ENCODE data around the gene TMEM154. TPM values are rescaled to one million over a fixed set of nuclear protein-coding genes. Genes with fewer than 3 reads are reported as not detected.

TMEM154 gene
- polyA plus RNA-seq, 1 donor (not counting 4 experiments of a cell fraction or from before 2014, with no cell fraction given), result 106 TPM

DNA sequence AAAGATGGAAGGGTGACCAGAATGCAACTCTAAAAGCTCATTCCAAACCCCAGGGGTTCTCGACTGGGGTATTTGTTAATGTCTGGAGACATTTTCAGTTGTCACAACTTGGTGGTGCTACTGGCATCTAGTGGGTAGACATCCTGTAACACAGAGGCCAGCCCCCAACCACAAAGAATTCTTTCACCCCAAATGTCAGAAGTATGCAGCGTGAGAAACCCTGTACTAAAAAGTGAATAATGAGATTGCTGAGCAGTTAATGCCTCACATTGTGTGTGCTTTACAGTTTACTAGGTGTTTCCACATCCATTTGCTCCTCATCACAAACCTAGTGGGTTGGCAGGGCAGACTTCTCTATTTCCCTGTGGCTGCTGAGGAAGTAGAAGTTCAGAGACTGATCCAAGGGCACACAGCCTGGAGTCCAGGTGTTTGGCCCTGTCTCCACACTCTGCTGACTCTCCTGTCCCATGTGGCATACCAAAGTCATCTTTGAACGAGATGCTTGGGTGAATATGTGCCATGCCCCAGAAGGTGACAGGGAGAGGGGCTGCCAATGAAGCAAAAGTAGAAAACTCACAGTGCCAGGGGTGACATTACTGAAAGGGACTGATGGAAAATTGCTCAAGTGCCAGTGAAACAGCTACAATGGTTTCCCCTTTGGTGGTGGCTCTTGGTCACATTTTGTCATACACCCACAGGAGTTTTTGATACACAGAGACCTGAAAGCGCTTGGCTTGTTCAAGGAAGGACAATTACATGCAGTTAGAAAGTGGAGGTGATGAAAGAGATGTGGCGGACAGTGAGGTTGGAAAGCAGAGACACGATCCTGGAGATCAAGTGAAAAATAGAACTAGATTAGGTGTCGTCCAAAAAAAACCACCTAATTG lies 10.1 kb upstream of the TMEM154 start:
- H3K4me2 ChIP-seq (ENCODE audit: control insufficient read depth, extremely low read depth, insufficient read depth, low read depth, low read length), result no peak overlapping the region
- no peaks in the 10 kb centered on the region for H3K79me2 ChIP-seq (ENCODE audit: control insufficient read depth, insufficient read depth, low read length)
- no peak overlapping the region for H3K27ac ChIP-seq (ENCODE audit: control insufficient read depth, insufficient read depth, low read length)
- FAIRE-seq (peak; percentile 76), DNase-seq (ENCODE audit: low read depth, low spot score) (no peak)
- H3K36me3 ChIP-seq (ENCODE audit: control insufficient read depth in 2 of 2, extremely low read depth in 1 of 2, insufficient read depth in 2 of 2, low read length in 2 of 2), result no peaks in the 10 kb centered on the region
- dilution Hi-C loops (cut with MboI; ENCODE audit: extremely low pct_ligation_motif_present, low sequenced_read_pairs), result no loop called here
- no peak overlapping the region for H3K4me3 ChIP-seq (ENCODE audit: control insufficient read depth in 2 of 3, extremely low read depth in 1 of 3, insufficient read depth in 2 of 3, low read depth in 1 of 3, low read length in 3 of 3)
- no peak overlapping the region for H2AFZ ChIP-seq (ENCODE audit: control insufficient read depth, low read length)
- no peaks in the 10 kb centered on the region for H4K20me1 ChIP-seq (ENCODE audit: control insufficient read depth, extremely low read depth, insufficient read depth, low read length)
- peaks cover 15% of the 10 kb centered on the region for H3K4me1 ChIP-seq (ENCODE audit: control insufficient read depth, extremely low read depth, insufficient read depth, low read length)
- H3K9ac ChIP-seq (ENCODE audit: control insufficient read depth, extremely low read depth, insufficient read depth, low read length), result no peak overlapping the region
- no peaks in the 10 kb centered on the region for H3K9me3 ChIP-seq (ENCODE audit: control insufficient read depth, low read depth, low read length)
- no peaks in the 10 kb centered on the region for H3K9me1 ChIP-seq (ENCODE audit: control insufficient read depth, extremely low read depth, insufficient read depth, low read length)
- TF ChIP-seq EZH2 (IDR thresholded peaks at IDR 0.05; ENCODE audit: low read length), result no peak
- TF ChIP-seq, protein P1, sequence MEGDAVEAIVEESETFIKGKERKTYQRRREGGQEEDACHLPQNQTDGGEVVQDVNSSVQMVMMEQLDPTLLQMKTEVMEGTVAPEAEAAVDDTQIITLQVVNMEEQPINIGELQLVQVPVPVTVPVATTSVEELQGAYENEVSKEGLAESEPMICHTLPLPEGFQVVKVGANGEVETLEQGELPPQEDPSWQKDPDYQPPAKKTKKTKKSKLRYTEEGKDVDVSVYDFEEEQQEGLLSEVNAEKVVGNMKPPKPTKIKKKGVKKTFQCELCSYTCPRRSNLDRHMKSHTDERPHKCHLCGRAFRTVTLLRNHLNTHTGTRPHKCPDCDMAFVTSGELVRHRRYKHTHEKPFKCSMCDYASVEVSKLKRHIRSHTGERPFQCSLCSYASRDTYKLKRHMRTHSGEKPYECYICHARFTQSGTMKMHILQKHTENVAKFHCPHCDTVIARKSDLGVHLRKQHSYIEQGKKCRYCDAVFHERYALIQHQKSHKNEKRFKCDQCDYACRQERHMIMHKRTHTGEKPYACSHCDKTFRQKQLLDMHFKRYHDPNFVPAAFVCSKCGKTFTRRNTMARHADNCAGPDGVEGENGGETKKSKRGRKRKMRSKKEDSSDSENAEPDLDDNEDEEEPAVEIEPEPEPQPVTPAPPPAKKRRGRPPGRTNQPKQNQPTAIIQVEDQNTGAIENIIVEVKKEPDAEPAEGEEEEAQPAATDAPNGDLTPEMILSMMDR (optimal IDR thresholded peaks at IDR 0.05 in 1 of 3, IDR thresholded peaks at IDR 0.05 in 1 of 3, conservative IDR thresholded peaks at IDR 0.05 in 1 of 3; ENCODE audit: extremely low read depth in 1 of 3, insufficient read depth in 2 of 3, low read length in 3 of 3), result no peak
- no peaks in the 10 kb centered on the region for H3K27me3 ChIP-seq (ENCODE audit: control insufficient read depth, extremely low read depth, insufficient read depth, low read length)

DNA sequence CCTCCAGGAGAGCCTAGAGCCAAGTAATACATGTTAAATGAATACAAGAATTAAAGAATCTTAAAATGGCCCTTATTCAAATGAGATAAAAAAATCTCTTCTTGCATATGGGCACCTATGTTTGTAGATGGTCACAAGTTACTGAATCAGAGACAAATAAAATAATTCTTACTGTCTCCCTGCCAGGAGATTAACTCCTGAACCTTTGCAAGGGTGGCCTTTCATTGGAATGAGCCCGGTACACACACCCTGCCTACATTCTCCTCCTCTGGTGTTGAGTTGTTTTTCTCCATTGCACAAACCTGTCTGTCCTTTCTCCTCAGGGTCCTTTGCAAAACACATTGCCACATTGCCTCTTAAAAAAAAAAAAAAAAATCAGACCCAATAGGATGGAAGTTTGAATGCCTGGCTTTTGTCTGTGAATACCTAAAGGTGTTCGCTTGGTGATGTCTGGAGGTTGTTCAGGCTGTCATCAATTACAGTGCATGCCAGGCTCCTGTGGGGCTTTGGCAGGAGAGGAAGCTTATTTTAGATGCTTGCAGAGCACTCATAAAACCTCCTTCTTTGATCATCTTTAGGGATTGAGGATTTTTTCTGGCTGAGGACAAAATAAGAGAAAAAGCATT lies 8.3 kb upstream of the TMEM154 start:
- no peak overlapping the region for H3K4me2 ChIP-seq (ENCODE audit: control insufficient read depth, extremely low read depth, insufficient read depth, low read depth, low read length)
- H3K27me3 ChIP-seq (ENCODE audit: control insufficient read depth, extremely low read depth, insufficient read depth, low read length), result no peaks in the 10 kb centered on the region
- DNase-seq (ENCODE audit: low read depth, low spot score) (no peak), FAIRE-seq (peak; percentile 32)
- no peak for TF ChIP-seq EZH2 (IDR thresholded peaks at IDR 0.05; ENCODE audit: low read length)
- TF ChIP-seq, protein P1 (optimal IDR thresholded peaks at IDR 0.05 in 1 of 3, IDR thresholded peaks at IDR 0.05 in 1 of 3, conservative IDR thresholded peaks at IDR 0.05 in 1 of 3; ENCODE audit: extremely low read depth in 1 of 3, insufficient read depth in 2 of 3, low read length in 3 of 3), result no peak
- no peak overlapping the region for H3K27ac ChIP-seq (ENCODE audit: control insufficient read depth, insufficient read depth, low read length)
- H3K36me3 ChIP-seq (ENCODE audit: control insufficient read depth in 2 of 2, extremely low read depth in 1 of 2, insufficient read depth in 2 of 2, low read length in 2 of 2), result no peaks in the 10 kb centered on the region
- H3K79me2 ChIP-seq (ENCODE audit: control insufficient read depth, insufficient read depth, low read length), result no peaks in the 10 kb centered on the region
- dilution Hi-C loops (cut with MboI; ENCODE audit: extremely low pct_ligation_motif_present, low sequenced_read_pairs), result no loop called here
- H3K9ac ChIP-seq (ENCODE audit: control insufficient read depth, extremely low read depth, insufficient read depth, low read length), result no peak overlapping the region
- H2AFZ ChIP-seq (ENCODE audit: control insufficient read depth, low read length), result no peak overlapping the region
- peaks cover 10% of the 10 kb centered on the region for H3K4me1 ChIP-seq (ENCODE audit: control insufficient read depth, extremely low read depth, insufficient read depth, low read length)
- H4K20me1 ChIP-seq (ENCODE audit: control insufficient read depth, extremely low read depth, insufficient read depth, low read length), result no peaks in the 10 kb centered on the region
- H3K9me1 ChIP-seq (ENCODE audit: control insufficient read depth, extremely low read depth, insufficient read depth, low read length), result no peaks in the 10 kb centered on the region
- no peaks in the 10 kb centered on the region for H3K9me3 ChIP-seq (ENCODE audit: control insufficient read depth, low read depth, low read length)
- no peak overlapping the region for H3K4me3 ChIP-seq (ENCODE audit: control insufficient read depth in 2 of 3, extremely low read depth in 1 of 3, insufficient read depth in 2 of 3, low read depth in 1 of 3, low read length in 3 of 3)
